CD4-positive, alpha-beta T cell treated with Interleukin-10 for 1 hour (primary cell): ENCODE measurements around the gene NWD2.

Source experiments
- DNase-seq: peaks from one replicate; pipeline ENCODE4 v3.0.0-alpha.2; 2020

Gene NWD2

DNA sequence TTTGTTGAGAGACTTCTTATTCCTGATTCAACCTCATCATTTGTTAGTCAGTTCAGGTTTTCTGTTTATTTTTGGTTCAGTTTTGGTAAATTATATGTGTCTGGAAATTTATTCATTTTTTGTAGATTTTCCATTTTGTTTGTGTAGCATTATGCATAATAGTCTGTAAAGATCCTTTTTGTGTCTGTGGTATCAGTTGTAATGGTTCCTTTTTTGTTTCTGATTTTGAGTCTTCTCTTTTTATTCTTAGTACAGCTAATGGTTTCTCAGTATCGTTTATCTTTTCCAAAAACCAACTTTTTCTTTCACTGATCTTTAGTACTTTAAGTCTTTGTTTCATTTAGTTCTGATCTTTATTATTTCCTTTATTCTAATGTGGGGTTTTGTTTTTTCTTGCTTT lies 61.4 kb downstream of the NWD2 start:
- DNase-seq, result no peak

DNA sequence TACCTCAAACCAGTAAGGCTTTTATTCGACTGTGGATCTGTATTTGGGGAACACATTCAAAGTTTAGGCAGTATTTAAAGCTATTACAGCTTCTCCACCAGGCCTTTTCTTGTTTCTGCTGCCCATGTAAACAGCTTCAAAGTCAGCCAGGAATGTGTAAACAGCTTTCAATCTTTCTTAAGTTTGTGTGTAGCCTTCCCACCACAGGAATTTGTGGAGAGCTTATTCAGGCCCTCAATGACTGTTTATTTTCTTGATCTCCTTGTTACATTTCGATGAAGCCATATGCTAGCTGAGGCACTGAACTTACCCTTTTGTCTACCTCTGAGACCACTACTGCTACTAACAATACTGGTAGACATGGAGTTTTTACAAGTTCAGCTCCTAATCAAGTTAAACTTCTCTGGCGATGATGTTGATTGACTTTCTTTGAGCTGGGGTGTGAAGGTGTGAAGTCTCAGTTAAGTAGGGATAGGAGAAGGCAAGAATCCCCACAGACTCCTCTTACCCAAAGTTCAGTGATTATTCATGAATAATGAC lies 72.6 kb downstream of the NWD2 start:
- DNase-seq, result no peak

DNA sequence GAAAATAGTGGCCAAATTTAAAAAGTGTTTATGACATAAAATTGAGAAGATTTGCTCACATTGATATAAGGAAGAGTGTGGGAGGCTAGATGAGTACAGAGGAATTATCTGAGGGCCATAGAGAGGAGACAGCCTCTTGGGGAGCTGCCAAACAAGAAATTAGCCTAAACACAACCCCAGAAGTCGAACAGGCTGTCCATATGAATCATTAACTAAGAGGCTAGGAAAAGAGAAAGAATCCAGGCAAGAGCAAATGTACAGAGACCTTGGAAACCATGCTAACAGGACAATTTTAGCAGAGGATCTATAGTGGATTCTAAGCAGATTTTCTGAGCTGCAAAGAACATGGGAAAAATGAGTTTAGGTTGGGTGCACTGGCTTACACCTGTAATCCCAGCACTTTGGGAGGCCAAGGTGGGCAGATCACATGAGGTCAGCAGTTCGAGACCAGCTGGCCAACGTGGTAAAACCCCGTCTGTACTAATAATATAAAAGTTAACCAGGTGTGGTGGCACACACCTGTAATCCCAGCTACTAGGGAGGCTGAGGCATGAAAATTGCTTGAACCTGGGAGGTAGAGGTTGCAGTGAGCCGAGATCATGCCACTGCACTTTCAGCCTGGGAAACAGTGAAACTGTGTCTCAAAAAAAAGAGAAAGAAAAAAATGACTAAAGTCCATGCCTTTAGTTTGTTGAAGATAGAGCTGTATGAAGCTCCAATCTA lies 76.1 kb downstream of the NWD2 start:
- DNase-seq, result no peak

DNA sequence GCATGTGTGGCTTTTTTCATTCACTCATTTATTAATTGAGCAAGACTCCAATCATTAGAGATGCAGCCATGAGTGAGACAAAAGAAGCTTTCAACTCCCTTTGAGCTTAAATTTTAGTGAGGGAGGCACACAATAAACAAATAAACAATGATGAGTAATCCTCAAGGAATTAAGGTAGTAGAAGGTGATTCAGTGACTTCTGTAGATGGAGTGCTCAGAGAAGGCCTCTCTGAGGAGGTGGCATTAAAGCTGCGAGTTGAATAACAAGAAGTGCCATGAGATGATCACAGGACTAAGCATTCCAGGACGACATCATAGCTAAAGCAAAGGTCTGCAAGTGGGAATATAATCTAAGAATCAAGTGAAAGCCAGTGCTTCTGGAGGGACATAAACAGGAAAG lies 77.6 kb downstream of the NWD2 start:
- no peak for DNase-seq

DNA sequence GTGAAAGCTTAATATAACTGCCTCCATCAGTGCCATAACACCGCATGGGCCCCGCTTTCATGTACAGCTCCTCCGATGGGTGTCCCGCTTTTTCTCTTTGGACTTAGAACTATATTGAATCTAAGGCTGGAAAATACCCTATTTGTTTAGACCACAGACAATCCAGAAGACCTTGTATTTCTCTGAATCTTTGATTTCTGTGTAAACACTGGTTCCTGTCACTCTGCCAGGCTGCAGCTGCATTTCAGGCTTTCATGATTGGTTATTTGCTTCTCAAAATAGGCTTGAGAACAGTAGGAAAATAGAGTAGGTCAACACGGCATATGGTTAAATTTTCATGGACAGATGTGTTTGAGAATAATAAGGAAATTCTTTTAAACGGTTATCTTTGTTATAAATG lies 80.0 kb downstream of the NWD2 start:
- DNase-seq, result no peak

DNA sequence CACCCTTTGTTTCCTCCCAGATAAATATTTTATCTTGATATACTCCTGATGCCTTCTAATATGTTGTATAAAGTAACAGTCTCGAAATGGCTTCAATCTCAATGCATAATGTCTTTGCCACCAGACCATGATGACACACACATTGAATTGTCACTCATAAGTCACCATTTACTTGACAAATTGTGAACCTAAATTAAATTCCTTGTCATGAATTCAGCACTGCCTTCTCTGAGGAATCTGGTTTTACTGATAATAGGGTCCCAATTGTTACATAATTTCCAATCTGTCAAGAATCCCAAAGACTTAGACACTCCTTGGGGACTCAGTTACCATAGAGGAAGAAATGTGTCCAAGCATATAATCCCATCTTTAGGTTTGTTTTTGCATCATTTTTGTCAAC lies 82.3 kb downstream of the NWD2 start:
- no peak for DNase-seq

DNA sequence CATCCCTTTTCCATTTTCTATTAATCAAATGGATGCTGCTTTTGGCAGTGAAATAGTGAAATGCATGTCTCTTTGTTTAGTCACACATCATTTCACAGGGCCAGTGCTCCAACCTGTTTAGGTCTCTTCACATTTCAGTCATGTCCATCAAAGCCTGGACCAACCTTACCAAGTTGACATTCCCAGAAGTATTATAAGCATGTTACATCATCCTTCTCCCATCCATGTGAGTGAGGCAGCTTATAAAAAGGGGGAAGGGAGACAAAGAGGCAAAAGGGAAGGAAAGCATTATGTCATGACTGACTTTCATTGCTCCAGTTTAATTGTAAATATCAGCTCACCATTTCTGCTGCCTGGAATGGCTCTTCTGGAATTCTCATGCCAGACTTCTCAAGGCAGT lies 94.4 kb downstream of the NWD2 start:
- DNase-seq, result no peak

DNA sequence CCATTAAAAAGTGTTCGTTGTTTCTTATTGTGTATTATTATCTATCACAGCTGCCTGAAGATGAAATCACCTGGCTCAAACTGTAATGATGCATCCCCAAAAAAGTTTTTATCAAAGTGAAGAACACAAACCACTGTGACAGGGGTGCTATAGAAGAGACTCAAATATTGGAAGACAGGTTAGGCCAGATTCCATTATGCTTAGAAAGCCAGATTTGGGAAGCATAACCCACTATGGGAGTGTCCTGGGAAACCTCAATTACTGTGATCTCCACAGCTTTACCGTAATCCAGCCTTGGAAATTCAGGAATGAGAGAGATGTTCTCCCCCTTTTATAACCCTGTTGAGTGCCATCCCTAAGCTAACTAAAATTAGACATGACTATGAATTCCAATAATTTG lies 114.2 kb downstream of the NWD2 start:
- DNase-seq, result no peak

DNA sequence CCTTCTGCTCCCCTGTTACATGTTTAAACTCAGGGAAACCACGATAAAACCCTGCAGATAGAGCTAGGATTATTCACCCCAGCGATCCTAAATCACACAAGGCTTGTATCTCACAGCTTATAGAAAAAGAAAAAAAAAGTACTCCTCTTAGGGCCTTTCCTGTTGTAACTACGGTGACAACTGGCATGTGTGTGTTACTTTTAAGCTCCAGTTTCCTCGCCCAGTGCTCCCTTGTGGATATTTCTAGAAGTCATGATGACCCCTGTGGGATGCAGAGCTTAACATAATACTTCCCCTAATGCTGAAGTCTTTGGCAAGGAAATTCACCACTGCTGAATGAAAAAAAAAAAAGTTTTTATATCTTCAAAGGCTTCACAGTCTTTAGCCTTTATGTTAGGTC lies 114.7 kb downstream of the NWD2 start:
- DNase-seq, result no peak

DNA sequence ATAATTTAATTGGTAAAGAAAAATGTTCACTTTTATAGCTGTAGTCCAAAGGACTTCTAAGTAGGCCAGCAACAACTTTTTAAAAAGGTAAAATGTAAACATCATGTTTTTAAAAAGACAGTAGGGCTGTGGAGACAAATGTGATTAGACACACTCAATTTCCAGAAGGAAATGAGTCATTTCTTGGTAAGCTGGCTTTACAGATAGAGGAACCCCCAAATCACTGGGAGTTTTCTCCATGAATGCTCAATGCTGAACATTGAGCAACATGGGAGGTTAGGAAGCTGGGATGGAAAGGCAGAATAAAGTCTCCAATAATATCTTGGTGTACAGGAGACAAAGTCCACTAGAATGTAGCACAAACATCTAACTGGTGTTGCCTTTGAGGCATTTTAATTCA lies 121.3 kb downstream of the NWD2 start:
- DNase-seq, result no peak

DNA sequence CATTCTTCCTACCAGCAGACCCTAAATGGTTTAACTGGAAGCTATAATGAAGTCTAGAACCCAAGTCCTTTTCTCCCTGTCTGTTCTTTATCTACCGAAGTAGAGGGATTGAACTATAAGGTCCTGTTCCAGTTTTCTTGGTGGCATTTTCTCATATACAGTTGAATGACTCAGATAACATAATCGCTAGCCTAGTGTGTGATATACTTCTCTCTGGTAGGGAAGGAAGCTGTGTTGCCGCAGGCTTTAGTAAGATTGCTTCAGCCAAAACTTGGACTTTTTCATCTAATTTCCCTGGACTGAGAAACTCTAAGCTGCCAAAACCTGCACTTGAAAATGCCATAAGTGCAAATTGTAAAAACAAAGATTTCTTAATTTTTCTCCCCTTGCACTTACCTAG lies 123.4 kb downstream of the NWD2 start:
- DNase-seq, result no peak

DNA sequence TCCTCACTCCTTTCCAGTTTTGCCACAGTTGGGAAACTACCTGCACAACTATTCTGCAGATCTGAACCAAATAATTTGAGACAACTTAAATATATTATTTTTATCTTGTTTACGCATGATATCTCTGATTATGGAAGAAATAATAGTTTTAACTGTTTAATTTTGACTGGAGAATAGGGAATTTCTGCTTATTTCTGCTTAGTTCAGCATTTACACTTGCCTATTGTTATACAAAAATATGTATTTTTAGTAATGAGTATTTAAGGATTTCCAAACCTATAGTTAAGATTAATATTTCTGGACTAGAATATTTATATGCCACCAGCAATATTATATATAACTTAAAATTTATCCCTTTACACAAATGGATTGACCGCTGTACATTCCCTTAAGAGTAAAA lies 125.5 kb downstream of the NWD2 start:
- DNase-seq, result no peak

DNA sequence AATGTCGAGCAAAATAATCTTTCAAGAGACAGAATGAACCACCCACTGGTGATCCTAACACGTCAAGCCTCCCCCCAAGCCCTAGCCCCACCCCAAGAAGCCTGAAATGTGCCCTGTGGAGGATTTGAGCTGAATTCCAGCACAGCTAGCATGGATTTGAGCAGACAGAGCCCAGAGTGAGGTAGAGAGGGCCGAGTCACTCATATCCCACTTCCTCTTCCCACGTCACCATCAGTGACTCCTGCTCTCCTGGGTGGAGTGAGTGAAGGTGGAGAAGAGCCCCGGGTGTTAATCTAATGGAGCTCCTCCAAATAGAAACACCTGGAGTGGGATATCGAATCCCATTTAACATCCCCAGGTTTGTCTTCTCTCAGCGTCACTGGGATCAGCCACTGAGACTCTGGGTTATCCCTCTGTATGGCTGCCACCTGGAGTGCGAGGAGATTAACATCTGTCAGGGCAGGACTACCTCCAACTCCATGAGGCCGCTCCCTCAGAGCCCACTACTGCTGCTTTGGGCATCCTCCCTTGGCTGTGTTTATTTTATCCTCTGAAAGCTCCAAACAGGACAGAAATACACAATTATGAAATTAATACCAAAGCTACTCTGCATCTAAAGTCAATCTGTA lies 136.6 kb downstream of the NWD2 start:
- DNase-seq, result no peak

DNA sequence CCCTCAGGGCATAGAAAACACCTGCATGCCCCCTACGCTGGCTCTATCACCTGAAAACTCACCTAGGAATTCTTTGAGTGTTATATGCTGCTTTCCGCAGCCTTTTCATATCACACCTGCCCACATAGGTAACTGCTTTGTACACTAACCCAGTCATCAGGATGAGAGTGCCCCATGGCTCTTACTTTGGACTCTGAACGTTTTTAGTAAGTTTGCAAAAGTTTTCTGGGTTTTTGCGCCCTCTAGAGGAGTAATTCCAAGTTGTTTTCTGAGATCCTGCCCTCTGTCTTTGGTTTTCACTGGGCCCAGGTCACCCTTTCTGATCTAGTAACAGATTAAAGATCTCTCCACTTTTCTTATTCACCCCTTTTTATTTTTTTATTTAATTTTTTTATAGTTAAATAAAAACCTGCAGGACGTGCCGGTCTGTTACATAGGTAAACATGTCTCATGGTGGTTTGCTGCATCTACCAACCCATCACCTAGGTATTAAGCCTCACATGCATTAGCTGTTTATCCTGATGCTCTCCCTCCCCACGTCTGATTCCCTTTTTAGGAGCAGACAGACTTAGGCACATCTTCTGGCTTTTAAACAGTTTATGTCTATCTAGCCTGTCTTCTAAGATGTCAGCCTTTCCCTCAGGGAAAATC lies 139.2 kb downstream of the NWD2 start:
- peak; percentile 24 for DNase-seq

DNA sequence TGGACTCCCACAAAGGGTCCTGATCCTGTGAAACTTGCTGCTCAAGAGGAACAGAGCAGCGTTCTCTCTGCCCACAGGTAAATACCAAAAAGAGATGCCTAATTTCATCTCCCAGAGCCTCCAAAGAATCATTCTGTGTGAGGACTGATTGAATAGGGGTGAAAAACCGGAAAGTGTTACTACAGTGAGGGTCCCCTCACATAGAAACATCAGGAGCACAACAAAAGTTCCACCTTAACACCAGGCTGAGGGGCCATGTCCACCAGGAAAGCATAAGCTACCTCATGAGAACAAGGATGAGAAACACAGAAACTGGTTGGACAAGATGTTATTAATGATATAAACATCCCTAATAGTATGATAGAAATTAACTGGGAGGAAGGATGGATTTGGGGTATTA lies 140.9 kb downstream of the NWD2 start:
- DNase-seq, result no peak

DNA sequence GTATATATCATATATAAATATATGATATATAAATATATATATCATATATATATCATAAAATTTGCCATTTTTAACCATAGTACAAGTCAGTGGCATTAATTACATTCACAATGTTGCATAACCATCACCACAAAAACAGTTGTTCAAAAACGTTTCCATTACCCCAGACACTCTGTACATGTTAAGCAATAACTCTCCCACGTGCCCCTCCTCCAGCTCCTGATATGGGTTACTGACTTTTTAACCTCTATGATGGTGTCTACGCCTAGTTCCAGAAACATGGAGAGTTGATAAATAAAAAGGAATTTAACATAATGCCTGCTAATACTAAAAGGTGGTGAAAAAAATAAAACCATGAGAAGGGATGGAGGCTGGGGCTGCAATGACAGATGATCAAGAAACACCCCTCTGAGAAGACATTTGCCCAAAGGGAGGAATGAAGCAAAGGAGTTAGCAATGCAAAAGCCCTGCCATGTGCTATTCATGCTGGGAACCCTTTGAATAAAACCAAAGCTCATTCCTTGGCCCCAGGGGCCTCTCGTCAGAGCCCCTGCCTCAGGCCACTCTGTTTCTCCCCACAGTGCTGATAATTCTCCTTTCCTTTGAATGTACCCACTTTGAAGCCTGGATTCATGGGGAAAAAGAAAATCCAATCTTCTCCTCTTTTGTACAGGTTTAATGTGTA lies 144.3 kb downstream of the NWD2 start:
- no peak for DNase-seq

DNA sequence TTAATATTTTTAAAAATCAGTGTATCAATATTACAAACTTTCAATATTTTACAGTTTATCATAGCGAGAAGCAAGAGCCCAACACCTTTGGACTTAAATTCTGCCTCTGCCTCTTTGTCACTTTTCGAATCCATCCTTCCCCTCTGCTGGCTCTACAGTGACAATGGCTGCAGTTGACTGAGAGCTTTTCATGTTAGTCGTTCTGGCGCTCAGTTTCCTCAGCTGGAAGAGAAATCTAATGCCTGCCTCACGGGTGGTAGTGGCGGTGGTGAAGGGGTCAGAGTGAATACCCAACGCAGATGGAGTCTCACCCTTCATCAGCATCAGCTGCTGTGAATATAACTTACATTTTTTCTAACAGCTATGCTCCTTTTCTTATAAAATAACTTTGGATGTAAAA lies 144.8 kb downstream of the NWD2 start:
- DNase-seq, result no peak

DNA sequence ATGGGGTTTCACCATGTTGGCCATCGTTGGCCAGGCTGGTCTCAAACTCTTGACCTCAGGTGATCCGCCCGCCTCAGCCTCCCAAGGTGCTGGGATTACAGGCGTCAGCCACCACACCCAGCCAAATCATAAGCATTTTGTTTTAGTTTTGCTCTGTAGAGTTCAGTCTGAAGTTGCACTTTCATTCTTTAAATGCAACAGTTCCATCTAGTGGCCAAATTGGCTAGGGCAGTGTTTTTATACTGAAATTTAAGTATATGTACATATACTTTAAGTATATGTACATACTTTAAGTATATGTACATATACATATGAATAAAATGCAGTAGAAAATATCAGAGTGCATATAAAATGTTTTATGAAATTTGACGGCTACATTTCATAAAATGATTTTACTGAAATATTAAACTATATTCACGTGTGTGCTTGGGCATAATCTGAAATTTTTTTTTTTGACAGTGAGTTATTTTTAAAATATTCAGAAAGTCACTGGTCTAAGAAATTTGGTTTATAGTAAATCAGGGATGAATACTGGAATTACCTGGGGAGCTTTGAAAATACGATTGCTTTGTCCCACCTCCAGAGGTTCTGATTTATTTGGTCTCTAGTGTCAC lies 145.5 kb downstream of the NWD2 start:
- DNase-seq, result peak; percentile 46

DNA sequence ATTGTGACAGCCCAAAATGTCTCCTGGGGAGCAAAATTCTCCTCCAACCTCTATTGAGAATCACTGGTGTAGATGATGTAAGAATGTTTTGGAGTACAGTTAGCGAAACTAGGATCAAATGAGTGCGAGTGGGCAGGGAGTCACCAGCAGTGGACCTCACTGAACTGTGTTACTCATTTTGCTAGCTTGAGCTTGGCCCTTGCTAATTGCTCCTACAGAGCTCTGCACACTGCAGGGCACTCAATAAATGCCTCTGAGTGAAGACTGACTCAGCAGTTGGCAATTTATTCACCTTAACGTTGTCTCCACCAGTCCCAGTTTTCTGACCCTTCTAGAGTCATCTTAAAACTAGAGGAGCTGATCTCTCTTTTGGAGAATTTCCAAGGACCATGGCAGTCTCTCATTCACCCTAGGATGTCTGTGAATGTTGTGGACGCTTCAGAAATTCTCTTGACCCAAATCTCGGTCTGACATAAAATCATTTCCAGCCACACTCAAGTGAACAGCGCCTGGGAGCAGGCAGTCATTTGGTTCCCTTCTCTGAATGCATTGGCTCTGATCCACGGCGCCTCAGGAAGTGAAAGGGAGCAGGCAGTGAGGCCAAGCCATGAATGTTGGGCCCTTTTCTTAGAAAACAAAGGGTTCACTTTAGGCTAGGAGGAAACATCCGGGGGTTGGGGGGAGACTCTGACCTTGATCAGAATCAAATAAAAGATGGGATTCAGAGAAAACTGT lies 148.1 kb downstream of the NWD2 start:
- no peak for DNase-seq

DNA sequence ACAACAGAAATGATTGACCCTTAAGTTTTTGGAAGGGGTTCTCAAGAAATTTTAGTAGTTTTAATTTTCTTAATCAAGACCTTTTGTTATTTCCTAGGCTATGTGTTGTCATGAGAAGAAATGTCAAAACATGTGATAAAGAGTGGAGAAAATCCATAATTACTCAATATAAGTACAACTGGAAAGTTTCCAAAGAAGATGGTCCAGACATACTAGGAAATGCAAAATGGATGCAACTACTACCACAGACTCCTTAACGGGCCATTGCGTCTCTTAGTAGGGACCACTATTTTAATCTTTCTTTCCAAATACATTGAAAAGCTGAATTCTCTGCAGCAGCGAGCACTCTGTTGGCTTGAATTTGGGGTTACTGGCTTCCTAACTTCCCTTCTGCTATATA lies 148.8 kb downstream of the NWD2 start:
- no peak for DNase-seq

DNA sequence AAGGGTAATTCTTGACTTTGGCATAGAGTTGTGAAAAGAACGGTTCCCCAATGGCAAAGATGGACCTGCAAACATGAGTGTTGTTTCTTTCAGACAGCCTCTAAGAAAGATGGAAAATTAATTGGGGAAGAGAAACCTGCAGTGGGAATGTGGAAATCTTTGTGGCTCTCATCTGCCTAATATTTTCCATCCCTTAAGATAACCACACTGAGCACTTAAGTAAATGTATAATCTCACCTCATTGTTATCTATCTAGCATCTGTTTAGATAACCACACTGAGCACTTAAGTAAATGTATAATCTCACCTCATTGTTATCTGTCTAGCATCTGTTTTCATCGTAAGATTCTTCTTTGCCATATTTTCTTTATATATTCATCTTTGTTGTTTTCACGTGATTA lies 149.3 kb downstream of the NWD2 start:
- DNase-seq, result no peak

DNA sequence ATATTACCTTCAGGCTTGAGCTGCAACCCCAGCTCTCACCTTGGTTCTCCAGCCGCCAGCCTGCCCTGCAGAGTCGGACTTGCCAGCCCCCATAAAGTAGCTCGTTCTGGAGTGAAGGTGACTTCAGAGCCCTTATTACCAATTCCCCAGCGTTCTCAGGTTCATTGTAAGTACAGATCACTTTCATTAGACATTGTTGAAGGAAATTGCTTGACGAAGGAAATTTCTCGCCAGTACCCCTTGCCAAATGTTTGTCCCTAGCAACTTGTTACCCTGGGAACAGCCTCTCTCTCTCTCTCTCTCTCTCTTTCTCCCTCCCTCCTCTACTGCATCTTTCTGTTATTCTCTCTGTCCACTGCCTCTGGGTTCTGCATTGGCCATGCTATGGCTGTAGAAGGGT lies 153.0 kb downstream of the NWD2 start:
- no peak for DNase-seq
